Stimulated activated naive CD8-positive, alpha-beta T cell treated with anti-CD3 and anti-CD28 coated beads, Interleukin-15, Interleukin-2, amounts not matched to agents 100 ng/mL and 50 ng/mL, for 24 hours (primary cell): ENCODE data around the gene NCOA1.

Source experiments
- H3K27ac Mint-ChIP-seq: one replicate; pipeline ENCODE4 v1.8.0; 2021; ENCODE audit warnings: mild to moderate bottlenecking, mixed read lengths
- H3K27me3 Mint-ChIP-seq: one replicate; pipeline ENCODE4 v1.8.0; 2021; ENCODE audit warnings: mixed read lengths
- H3K36me3 Mint-ChIP-seq: one replicate; pipeline ENCODE4 v1.8.0; 2021; ENCODE audit warnings: low read depth, mixed read lengths
- H3K4me1 Mint-ChIP-seq: one replicate; pipeline ENCODE4 v1.8.0; 2021; ENCODE audit warnings: low read depth, mixed read lengths
- H3K4me3 Mint-ChIP-seq: one replicate; pipeline ENCODE4 v1.8.0; 2021; ENCODE audit warnings: mild to moderate bottlenecking, mixed read lengths
- H3K9me3 Mint-ChIP-seq: one replicate; pipeline ENCODE4 v1.8.0; 2021; ENCODE audit warnings: mixed read lengths

NCOA1 gene

GRCh38 chr2:24623535-24623934 is 132.5 kb downstream of the NCOA1 start:
- Mint-ChIP-seq H3K9me3 (no peaks in the 10 kb centered on the region), H3K4me3 (no peak overlapping the region), H3K27me3 (no peaks in the 10 kb centered on the region), H3K36me3 (peaks cover 6% of the 10 kb centered on the region), H3K4me1 (peaks cover 42% of the 10 kb centered on the region), H3K27ac (no peak overlapping the region)

GRCh38 chr2:24625728-24626127 is 134.7 kb downstream of the NCOA1 start:
- H3K4me1 Mint-ChIP-seq = peaks cover 39% of the 10 kb centered on the region
- no peaks in the 10 kb centered on the region for H3K9me3 Mint-ChIP-seq
- peaks cover 6% of the 10 kb centered on the region for H3K36me3 Mint-ChIP-seq
- H3K4me3 Mint-ChIP-seq = no peak overlapping the region
- H3K27ac Mint-ChIP-seq = no peak overlapping the region
- no peaks in the 10 kb centered on the region for H3K27me3 Mint-ChIP-seq

GRCh38 chr2:24626131-24626530 is 135.1 kb downstream of the NCOA1 start:
- H3K27me3 Mint-ChIP-seq = no peaks in the 10 kb centered on the region
- H3K4me1 Mint-ChIP-seq = peaks cover 38% of the 10 kb centered on the region
- no peaks in the 10 kb centered on the region for H3K9me3 Mint-ChIP-seq
- H3K36me3 Mint-ChIP-seq = peaks cover 6% of the 10 kb centered on the region
- H3K27ac Mint-ChIP-seq = no peak overlapping the region
- no peak overlapping the region for H3K4me3 Mint-ChIP-seq

- Mint-ChIP-seq H3K4me1 (peaks cover 24% of the 10 kb centered on the region), H3K4me3 (no peak overlapping the region), H3K27ac (no peak overlapping the region), H3K27me3 (no peaks in the 10 kb centered on the region), H3K36me3 (peaks cover 6% of the 10 kb centered on the region), H3K9me3 (no peaks in the 10 kb centered on the region)
Observed at GRCh38 chr2:24628746-24629145, 137.7 kb downstream of the NCOA1 start.

- Mint-ChIP-seq H3K36me3 (no peaks in the 10 kb centered on the region), H3K4me1 (peaks cover 9% of the 10 kb centered on the region), H3K27me3 (no peaks in the 10 kb centered on the region), H3K9me3 (no peaks in the 10 kb centered on the region), H3K27ac (no peak overlapping the region), H3K4me3 (no peak overlapping the region)
Observed at GRCh38 chr2:24632172-24632571, 141.1 kb downstream of the NCOA1 start.

- H3K36me3 Mint-ChIP-seq = peaks cover 8% of the 10 kb centered on the region
- H3K9me3 Mint-ChIP-seq = peaks cover 9% of the 10 kb centered on the region
- H3K4me3 Mint-ChIP-seq = no peak overlapping the region
- no peaks in the 10 kb centered on the region for H3K27me3 Mint-ChIP-seq
- no peak overlapping the region for H3K27ac Mint-ChIP-seq
- H3K4me1 Mint-ChIP-seq = peaks cover 16% of the 10 kb centered on the region
Observed at GRCh38 chr2:24635181-24635580, 144.1 kb downstream of the NCOA1 start.

- Mint-ChIP-seq H3K4me1 (peaks cover 17% of the 10 kb centered on the region), H3K4me3 (no peak overlapping the region), H3K27ac (no peak overlapping the region), H3K27me3 (no peaks in the 10 kb centered on the region), H3K36me3 (peaks cover 8% of the 10 kb centered on the region), H3K9me3 (peaks cover 9% of the 10 kb centered on the region)
Observed at GRCh38 chr2:24638568-24638967, 147.5 kb downstream of the NCOA1 start.

- no peak overlapping the region for H3K4me3 Mint-ChIP-seq
- H3K27ac Mint-ChIP-seq = no peak overlapping the region
- H3K4me1 Mint-ChIP-seq = peaks cover 17% of the 10 kb centered on the region
- no peaks in the 10 kb centered on the region for H3K27me3 Mint-ChIP-seq
- peaks cover 13% of the 10 kb centered on the region for H3K36me3 Mint-ChIP-seq
- peaks cover 9% of the 10 kb centered on the region for H3K9me3 Mint-ChIP-seq
Observed at GRCh38 chr2:24642351-24642750, 151.3 kb downstream of the NCOA1 start.

GRCh38 chr2:24643051-24643450 is 152.0 kb downstream of the NCOA1 start:
- Mint-ChIP-seq H3K27me3 (no peaks in the 10 kb centered on the region), H3K4me3 (no peak overlapping the region), H3K4me1 (peaks cover 16% of the 10 kb centered on the region), H3K9me3 (peaks cover 8% of the 10 kb centered on the region), H3K27ac (no peak overlapping the region), H3K36me3 (peaks cover 13% of the 10 kb centered on the region)

GRCh38 chr2:24644032-24644431 is 153.0 kb downstream of the NCOA1 start:
- H3K27ac Mint-ChIP-seq = no peak overlapping the region
- no peaks in the 10 kb centered on the region for H3K9me3 Mint-ChIP-seq
- no peak overlapping the region for H3K4me3 Mint-ChIP-seq
- peaks cover 5% of the 10 kb centered on the region for H3K36me3 Mint-ChIP-seq
- peaks cover 8% of the 10 kb centered on the region for H3K4me1 Mint-ChIP-seq
- no peaks in the 10 kb centered on the region for H3K27me3 Mint-ChIP-seq

GRCh38 chr2:24650997-24651642 is 160.1 kb downstream of the NCOA1 start:
- Mint-ChIP-seq H3K36me3 (peaks cover 7% of the 10 kb centered on the region), H3K4me1 (peaks cover 13% of the 10 kb centered on the region), H3K27ac (no peak overlapping the region), H3K27me3 (no peaks in the 10 kb centered on the region), H3K9me3 (no peaks in the 10 kb centered on the region), H3K4me3 (no peak overlapping the region)

GRCh38 chr2:24651643-24652003 is 160.6 kb downstream of the NCOA1 start:
- no peak overlapping the region for H3K4me3 Mint-ChIP-seq
- no peak overlapping the region for H3K27ac Mint-ChIP-seq
- H3K9me3 Mint-ChIP-seq = no peaks in the 10 kb centered on the region
- H3K27me3 Mint-ChIP-seq = no peaks in the 10 kb centered on the region
- H3K4me1 Mint-ChIP-seq = peaks cover 13% of the 10 kb centered on the region
- peaks cover 4% of the 10 kb centered on the region for H3K36me3 Mint-ChIP-seq

GRCh38 chr2:24652265-24653182 is 161.5 kb downstream of the NCOA1 start:
- H3K4me1 Mint-ChIP-seq = peaks cover 13% of the 10 kb centered on the region
- no peaks in the 10 kb centered on the region for H3K9me3 Mint-ChIP-seq
- H3K4me3 Mint-ChIP-seq = no peak overlapping the region
- no peak overlapping the region for H3K27ac Mint-ChIP-seq
- H3K27me3 Mint-ChIP-seq = no peaks in the 10 kb centered on the region
- peaks cover 4% of the 10 kb centered on the region for H3K36me3 Mint-ChIP-seq

- Mint-ChIP-seq H3K4me1 (peaks cover 6% of the 10 kb centered on the region), H3K4me3 (no peak overlapping the region), H3K27me3 (no peaks in the 10 kb centered on the region), H3K27ac (no peak overlapping the region), H3K36me3 (peaks cover 12% of the 10 kb centered on the region), H3K9me3 (no peaks in the 10 kb centered on the region)
Observed at GRCh38 chr2:24657818-24658217, 166.8 kb downstream of the NCOA1 start.

- Mint-ChIP-seq H3K27ac (no peak overlapping the region), H3K4me1 (peaks cover under 1% of the 10 kb centered on the region)
Observed at GRCh38 chr2:24658531-24659202, 167.6 kb downstream of the NCOA1 start.

More at GRCh38 chr2:24658531-24659202, 167.6 kb downstream of the NCOA1 start:
- Mint-ChIP-seq H3K36me3 (peaks cover 12% of the 10 kb centered on the region), H3K27me3 (no peaks in the 10 kb centered on the region), H3K9me3 (no peaks in the 10 kb centered on the region), H3K4me3 (no peak overlapping the region)
